Fibroblast of pulmonary artery (primary cell): ENCODE measurements around the gene TECPR1.

ENCODE experiments used
- DNase-seq: peaks from one replicate; pipeline ENCODE4 v3.0.0-alpha.2; 2010; ENCODE audit warnings: low read depth
- H3K4me3 ChIP-seq: replicated peaks from 2 replicates; pipeline ENCODE4 v1.5.1; 2011; ENCODE audit warnings: low read depth, mild to moderate bottlenecking, control low read depth, low read length, moderate library complexity
- TF ChIP-seq, protein P1 (sequence below): IDR thresholded peaks from 2 replicates; pipeline ENCODE4 v1.5.1; 2011; ENCODE audit warnings: mild to moderate bottlenecking, control low read depth, low read length, inconsistent platforms; ENCODE audit errors: missing control alignments

TECPR1 gene

DNA sequence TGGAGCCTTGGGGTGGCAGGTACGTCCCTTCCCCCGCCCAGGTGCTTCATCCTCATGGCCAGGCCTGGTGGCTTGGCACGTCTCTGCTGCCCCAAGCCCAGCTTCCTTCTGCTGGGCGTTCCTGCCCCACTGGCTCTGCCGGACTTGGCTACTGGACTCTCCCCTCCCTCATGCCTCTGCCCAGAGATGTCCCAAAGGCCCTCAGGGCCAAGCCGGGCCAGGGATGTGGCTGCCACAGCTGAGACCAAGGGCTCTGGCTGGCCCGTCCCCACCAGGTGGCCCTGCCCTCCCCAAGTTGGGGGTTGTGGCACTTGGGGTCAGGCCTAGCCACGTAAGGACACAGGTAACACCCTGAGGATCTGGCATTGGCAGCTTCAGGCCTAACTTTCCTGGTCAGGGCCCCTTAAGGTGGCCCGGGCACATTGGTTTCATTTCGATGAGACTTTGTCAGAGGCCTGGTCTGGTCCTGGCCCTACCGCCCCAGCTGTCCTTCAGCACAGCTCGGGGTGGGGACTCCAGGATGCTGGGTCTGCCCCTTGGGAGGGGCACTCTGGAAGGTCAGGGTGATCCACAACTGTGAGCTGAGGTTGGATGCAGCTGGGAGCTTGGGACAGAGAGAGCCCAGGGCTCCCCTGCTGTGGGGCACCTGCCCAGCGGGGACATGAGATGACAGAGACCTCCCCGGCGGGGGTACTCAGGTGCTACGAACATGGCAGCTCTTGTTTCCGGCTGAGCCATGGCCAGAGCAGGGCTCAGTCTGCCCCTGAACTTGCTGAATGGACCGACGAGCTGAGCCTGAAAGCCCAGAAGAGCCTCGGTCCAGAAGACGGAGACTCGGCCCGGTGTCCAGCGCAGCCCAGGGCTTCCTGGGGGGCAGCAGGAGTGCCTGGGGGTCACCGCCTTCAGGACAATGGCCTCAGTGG is 37.9 kb downstream of the TECPR1 start:
- no peak for DNase-seq
- TF ChIP-seq, protein P1, sequence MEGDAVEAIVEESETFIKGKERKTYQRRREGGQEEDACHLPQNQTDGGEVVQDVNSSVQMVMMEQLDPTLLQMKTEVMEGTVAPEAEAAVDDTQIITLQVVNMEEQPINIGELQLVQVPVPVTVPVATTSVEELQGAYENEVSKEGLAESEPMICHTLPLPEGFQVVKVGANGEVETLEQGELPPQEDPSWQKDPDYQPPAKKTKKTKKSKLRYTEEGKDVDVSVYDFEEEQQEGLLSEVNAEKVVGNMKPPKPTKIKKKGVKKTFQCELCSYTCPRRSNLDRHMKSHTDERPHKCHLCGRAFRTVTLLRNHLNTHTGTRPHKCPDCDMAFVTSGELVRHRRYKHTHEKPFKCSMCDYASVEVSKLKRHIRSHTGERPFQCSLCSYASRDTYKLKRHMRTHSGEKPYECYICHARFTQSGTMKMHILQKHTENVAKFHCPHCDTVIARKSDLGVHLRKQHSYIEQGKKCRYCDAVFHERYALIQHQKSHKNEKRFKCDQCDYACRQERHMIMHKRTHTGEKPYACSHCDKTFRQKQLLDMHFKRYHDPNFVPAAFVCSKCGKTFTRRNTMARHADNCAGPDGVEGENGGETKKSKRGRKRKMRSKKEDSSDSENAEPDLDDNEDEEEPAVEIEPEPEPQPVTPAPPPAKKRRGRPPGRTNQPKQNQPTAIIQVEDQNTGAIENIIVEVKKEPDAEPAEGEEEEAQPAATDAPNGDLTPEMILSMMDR = no peak
- no peak overlapping the region for H3K4me3 ChIP-seq

- TF ChIP-seq, protein P1 = no peak
- no peak for DNase-seq
- H3K4me3 ChIP-seq = no peak overlapping the region
Observed at GRCh38 chr7:98213296-98213887, 38.6 kb downstream of the TECPR1 start.

DNA sequence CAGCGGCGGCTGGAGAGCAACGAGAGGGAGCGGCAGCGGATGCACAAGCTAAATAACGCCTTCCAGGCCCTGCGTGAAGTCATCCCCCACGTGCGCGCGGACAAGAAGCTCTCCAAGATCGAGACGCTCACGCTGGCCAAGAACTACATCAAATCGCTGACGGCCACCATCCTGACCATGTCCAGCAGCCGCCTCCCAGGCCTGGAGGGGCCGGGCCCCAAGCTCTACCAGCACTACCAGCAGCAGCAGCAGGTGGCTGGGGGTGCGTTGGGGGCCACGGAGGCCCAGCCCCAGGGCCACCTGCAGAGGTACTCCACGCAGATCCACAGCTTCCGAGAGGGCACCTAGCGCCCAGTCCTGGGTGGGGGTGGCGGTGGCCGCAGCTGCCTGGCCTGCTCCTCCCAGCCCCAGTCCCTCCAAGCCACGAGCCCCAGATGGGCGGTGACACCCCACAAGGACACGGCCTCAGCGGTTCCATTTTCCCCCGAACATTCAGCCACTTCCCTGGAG is 39.4 kb downstream of the TECPR1 start:
- TF ChIP-seq, protein P1 = no peak
- no peak overlapping the region for H3K4me3 ChIP-seq
- no peak for DNase-seq

DNA sequence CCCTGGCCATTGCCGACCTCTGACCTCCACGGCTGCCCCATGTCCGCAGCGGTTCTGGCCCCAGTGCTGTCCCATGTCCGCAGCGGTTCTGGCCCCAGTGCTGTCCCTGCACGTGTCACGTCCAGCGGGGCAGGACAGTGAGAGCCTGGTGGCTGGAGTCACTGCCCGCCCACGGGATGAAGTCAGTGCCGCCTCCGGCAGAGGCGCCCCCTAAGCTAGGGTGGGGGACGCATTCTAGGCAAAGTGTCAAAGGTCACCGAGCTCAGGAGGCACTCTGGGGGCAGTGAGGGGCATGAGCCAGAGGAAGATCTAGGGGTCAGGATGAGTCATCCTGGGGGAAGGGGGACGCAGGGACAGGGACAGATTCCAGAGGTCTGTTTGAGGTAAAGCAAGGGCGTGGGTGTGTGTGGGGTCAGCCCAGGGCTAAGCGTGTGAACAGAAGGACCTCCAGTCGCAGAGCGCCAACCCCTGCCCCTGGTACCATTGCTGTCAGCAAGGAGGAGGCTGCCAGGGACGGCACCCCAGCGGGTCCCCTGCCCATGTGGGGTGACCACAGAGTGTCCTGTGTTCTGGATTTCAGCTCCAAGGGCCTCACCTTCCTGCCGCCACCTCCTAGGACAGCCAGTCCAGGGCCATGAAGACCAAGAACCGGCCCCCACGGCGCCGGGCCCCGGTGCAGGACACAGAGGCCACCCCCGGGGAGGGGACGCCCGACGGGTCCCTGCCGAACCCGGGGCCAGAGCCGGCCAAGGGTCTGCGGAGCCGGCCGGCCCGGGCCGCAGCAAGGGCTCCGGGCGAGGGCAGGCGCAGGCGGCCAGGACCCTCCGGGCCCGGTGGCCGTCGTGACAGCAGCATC is 40.1 kb downstream of the TECPR1 start:
- no peak overlapping the region for H3K4me3 ChIP-seq
- no peak for DNase-seq

DNA sequence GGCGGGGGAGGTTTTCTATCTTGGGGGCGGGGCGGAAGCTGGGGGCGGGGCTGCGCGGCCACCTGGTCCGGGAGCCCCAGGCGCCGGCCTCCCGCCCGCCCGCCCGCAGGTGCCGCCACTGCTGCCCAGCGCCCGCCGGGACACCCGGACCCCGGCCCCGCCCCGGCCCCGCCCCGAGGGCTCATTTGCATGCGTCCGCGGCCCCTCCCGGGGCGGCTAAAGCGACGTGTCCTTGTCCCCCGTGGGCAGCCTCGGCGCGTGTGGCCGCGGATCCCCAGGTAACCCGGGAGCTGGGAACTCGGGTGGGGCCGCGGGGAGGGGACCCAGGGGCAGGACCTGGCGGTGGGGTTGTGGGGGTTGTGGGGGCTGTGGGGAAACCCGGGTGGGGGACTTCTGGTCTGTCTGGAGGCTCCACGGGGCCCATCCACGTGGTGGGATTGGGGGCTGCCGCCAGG is 40.8 kb downstream of the TECPR1 start, which contains the start of gene BHLHA15:
Gene BHLHA15, plus strand, starts transcription at position 219 of the 455 bp plus-strand sequence. CDS start 871 bp downstream, outside the sequence.
- TF ChIP-seq, protein P1 = no peak
- peak within 1 kb of the TSS; percentile 32 for H3K4me3 ChIP-seq
- DNase-seq = no peak

More for the DNA sequence above, 40.1 kb downstream of the TECPR1 start:
- TF ChIP-seq, protein P1 = no peak

- DNase-seq = peak; percentile 5
- TF ChIP-seq, protein P1 = no peak
- H3K4me3 ChIP-seq = peak overlapping the region; percentile 32
Observed at GRCh38 chr7:98210513-98211220, 41.4 kb downstream of the TECPR1 start.
